Mucosa of stomach (tissue), 1 donor: ENCODE data around the gene ITGA1.

Source experiments
- H3K27me3 ChIP-seq: one replicate; pipeline ENCODE4 v1.7.0; 2013; ENCODE audit warnings: mild to moderate bottlenecking, low read length; ENCODE audit not compliant: control insufficient read depth, insufficient read depth
- H3K36me3 ChIP-seq: one replicate; pipeline ENCODE4 v1.7.0; 2013; ENCODE audit warnings: low read length; ENCODE audit not compliant: control insufficient read depth, insufficient read depth
- H3K4me1 ChIP-seq: one replicate; pipeline ENCODE4 v1.7.0; 2013; ENCODE audit warnings: mild to moderate bottlenecking, low read length; ENCODE audit not compliant: control insufficient read depth, insufficient read depth
- H3K4me3 ChIP-seq: one replicate; pipeline ENCODE4 v1.7.0; 2013; ENCODE audit warnings: low read length
- H3K9ac ChIP-seq: one replicate; pipeline ENCODE4 v1.7.0; 2013; ENCODE audit warnings: mild to moderate bottlenecking, low read length, moderate library complexity
- H3K9me3 ChIP-seq: one replicate; pipeline ENCODE4 v1.7.0; 2013; ENCODE audit warnings: mild to moderate bottlenecking, low read length, moderate library complexity; ENCODE audit not compliant: control insufficient read depth
- donor health status: Pancreatic carcinoma.

The ITGA1 gene

GRCh38 chr5:52881468-52881867, 93.8 kb downstream of the ITGA1 start:
- no peaks in the 10 kb centered on the region for H3K27me3 ChIP-seq
- no peaks in the 10 kb centered on the region for H3K9me3 ChIP-seq
- H3K4me1 ChIP-seq: peaks cover 6% of the 10 kb centered on the region
- H3K9ac ChIP-seq: no peak overlapping the region
- H3K36me3 ChIP-seq: no peaks in the 10 kb centered on the region
- no peak overlapping the region for H3K4me3 ChIP-seq

- Histone ChIP-seq H3K4me1 (peaks cover 6% of the 10 kb centered on the region), H3K4me3 (no peak overlapping the region), H3K9me3 (no peaks in the 10 kb centered on the region), H3K27me3 (no peaks in the 10 kb centered on the region), H3K9ac (no peak overlapping the region), H3K36me3 (no peaks in the 10 kb centered on the region)
These were observed 95.4 kb downstream of the ITGA1 start for GRCh38 chr5:52883110-52883509.

- H3K27me3 ChIP-seq: no peaks in the 10 kb centered on the region
- no peaks in the 10 kb centered on the region for H3K9me3 ChIP-seq
- no peak overlapping the region for H3K4me3 ChIP-seq
- H3K36me3 ChIP-seq: no peaks in the 10 kb centered on the region
- H3K4me1 ChIP-seq: peaks cover 6% of the 10 kb centered on the region
- H3K9ac ChIP-seq: no peak overlapping the region
These were observed 96.7 kb downstream of the ITGA1 start for GRCh38 chr5:52884453-52884852.

- Histone ChIP-seq H3K27me3 (no peaks in the 10 kb centered on the region), H3K4me1 (peaks cover 6% of the 10 kb centered on the region), H3K9me3 (no peaks in the 10 kb centered on the region), H3K9ac (no peak overlapping the region), H3K4me3 (no peak overlapping the region), H3K36me3 (no peaks in the 10 kb centered on the region)
These were observed 97.9 kb downstream of the ITGA1 start for GRCh38 chr5:52885614-52886013.

GRCh38 chr5:52886206-52886605, 98.5 kb downstream of the ITGA1 start:
- Histone ChIP-seq H3K27me3 (no peaks in the 10 kb centered on the region), H3K9me3 (no peaks in the 10 kb centered on the region), H3K9ac (no peak overlapping the region), H3K4me3 (no peak overlapping the region), H3K4me1 (peaks cover 6% of the 10 kb centered on the region), H3K36me3 (no peaks in the 10 kb centered on the region)

- H3K27me3 ChIP-seq: no peaks in the 10 kb centered on the region
- peaks cover 6% of the 10 kb centered on the region for H3K4me1 ChIP-seq
- H3K36me3 ChIP-seq: no peaks in the 10 kb centered on the region
- no peak overlapping the region for H3K4me3 ChIP-seq
- no peak overlapping the region for H3K9ac ChIP-seq
- no peaks in the 10 kb centered on the region for H3K9me3 ChIP-seq
These were observed 99.3 kb downstream of the ITGA1 start for GRCh38 chr5:52887066-52887465.

GRCh38 chr5:52888363-52888762, 100.6 kb downstream of the ITGA1 start:
- Histone ChIP-seq H3K27me3 (no peaks in the 10 kb centered on the region), H3K9me3 (no peaks in the 10 kb centered on the region), H3K4me3 (no peak overlapping the region), H3K9ac (no peak overlapping the region), H3K4me1 (peaks cover 13% of the 10 kb centered on the region), H3K36me3 (no peaks in the 10 kb centered on the region)

GRCh38 chr5:52892242-52892878, 104.6 kb downstream of the ITGA1 start:
- H3K4me3 ChIP-seq: no peak overlapping the region

GRCh38 chr5:52893105-52893504, 105.4 kb downstream of the ITGA1 start:
- Histone ChIP-seq H3K4me1 (peaks cover 7% of the 10 kb centered on the region), H3K36me3 (no peaks in the 10 kb centered on the region), H3K9ac (no peak overlapping the region), H3K4me3 (no peak overlapping the region), H3K9me3 (no peaks in the 10 kb centered on the region), H3K27me3 (no peaks in the 10 kb centered on the region)

More at GRCh38 chr5:52892242-52892878, 104.6 kb downstream of the ITGA1 start:
- Histone ChIP-seq H3K36me3 (no peaks in the 10 kb centered on the region), H3K27me3 (no peaks in the 10 kb centered on the region), H3K4me1 (peaks cover 7% of the 10 kb centered on the region), H3K9ac (no peak overlapping the region), H3K9me3 (no peaks in the 10 kb centered on the region)

GRCh38 chr5:52893863-52894262, 106.1 kb downstream of the ITGA1 start:
- Histone ChIP-seq H3K4me3 (no peak overlapping the region), H3K27me3 (no peaks in the 10 kb centered on the region), H3K9me3 (no peaks in the 10 kb centered on the region), H3K9ac (no peak overlapping the region), H3K36me3 (no peaks in the 10 kb centered on the region), H3K4me1 (peaks cover 7% of the 10 kb centered on the region)

GRCh38 chr5:52894451-52894850, 106.7 kb downstream of the ITGA1 start:
- no peaks in the 10 kb centered on the region for H3K36me3 ChIP-seq
- H3K9ac ChIP-seq: no peak overlapping the region
- peaks cover 7% of the 10 kb centered on the region for H3K4me1 ChIP-seq
- H3K27me3 ChIP-seq: no peaks in the 10 kb centered on the region
- H3K9me3 ChIP-seq: no peaks in the 10 kb centered on the region
- H3K4me3 ChIP-seq: no peak overlapping the region

GRCh38 chr5:52895075-52895474, 107.4 kb downstream of the ITGA1 start:
- H3K4me3 ChIP-seq: no peak overlapping the region
- no peaks in the 10 kb centered on the region for H3K27me3 ChIP-seq
- peaks cover 7% of the 10 kb centered on the region for H3K4me1 ChIP-seq
- H3K9me3 ChIP-seq: no peaks in the 10 kb centered on the region
- H3K36me3 ChIP-seq: no peaks in the 10 kb centered on the region
- no peak overlapping the region for H3K9ac ChIP-seq
